ENCODE measurements around the gene ENOX1. TPM values are rescaled to one million over a fixed set of nuclear protein-coding genes. Genes with fewer than 3 reads are reported as not detected.

The ENOX1 gene
- total RNA-seq, 3 donors from 2014 or later (not counting 1 experiment from before 2014, with no cell fraction given): not detected

DNA sequence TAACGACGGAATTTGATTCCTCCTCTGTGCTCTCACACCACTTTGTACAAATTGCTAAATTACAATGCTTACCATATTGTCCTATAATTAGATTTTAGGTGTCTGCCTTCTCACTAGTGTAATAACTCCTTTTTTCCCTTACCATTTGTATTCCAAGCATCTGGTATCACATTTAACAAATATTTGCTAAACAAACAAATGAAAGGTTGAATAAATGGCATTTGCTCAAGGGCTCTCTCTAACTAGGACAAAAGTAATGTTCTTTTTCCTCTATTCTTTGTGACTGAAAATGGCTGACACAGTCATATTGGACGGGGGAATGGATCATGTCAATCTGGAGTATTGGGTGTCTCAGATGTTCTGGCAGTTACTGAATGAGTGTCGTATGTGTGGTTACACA, 99.7 kb downstream of the ENOX1 start:
- Mint-ChIP-seq H3K9me3 (peaks cover 0 to 5% of the 10 kb centered on the region in 2 donors), H3K36me3 (no peaks in the 10 kb centered on the region), H3K27me3 (ENCODE audit: low read depth in 2 of 2) (peaks cover 0 to 6% of the 10 kb centered on the region in 2 donors), H3K4me3 (no peak overlapping the region), H3K27ac (no peak overlapping the region), H3K4me1 (no peaks in the 10 kb centered on the region)
- no peaks in the 10 kb centered on the region for H3K27me3 ChIP-seq (ENCODE audit: control insufficient read depth, insufficient read depth, low read length)
- no peaks in the 10 kb centered on the region for H3K36me3 ChIP-seq (ENCODE audit: control insufficient read depth, insufficient read depth, low read length)
- DNase-seq (no peak), ATAC-seq (no peak)
- intact Hi-C loops (cut with micrococcal nuclease): no loop called here
- TF ChIP-seq, protein P1, sequence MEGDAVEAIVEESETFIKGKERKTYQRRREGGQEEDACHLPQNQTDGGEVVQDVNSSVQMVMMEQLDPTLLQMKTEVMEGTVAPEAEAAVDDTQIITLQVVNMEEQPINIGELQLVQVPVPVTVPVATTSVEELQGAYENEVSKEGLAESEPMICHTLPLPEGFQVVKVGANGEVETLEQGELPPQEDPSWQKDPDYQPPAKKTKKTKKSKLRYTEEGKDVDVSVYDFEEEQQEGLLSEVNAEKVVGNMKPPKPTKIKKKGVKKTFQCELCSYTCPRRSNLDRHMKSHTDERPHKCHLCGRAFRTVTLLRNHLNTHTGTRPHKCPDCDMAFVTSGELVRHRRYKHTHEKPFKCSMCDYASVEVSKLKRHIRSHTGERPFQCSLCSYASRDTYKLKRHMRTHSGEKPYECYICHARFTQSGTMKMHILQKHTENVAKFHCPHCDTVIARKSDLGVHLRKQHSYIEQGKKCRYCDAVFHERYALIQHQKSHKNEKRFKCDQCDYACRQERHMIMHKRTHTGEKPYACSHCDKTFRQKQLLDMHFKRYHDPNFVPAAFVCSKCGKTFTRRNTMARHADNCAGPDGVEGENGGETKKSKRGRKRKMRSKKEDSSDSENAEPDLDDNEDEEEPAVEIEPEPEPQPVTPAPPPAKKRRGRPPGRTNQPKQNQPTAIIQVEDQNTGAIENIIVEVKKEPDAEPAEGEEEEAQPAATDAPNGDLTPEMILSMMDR (IDR thresholded peaks at IDR 0.05): no peak
- H3K4me1 ChIP-seq (ENCODE audit: control insufficient read depth, insufficient read depth, low read length): no peaks in the 10 kb centered on the region
- H3K9me3 ChIP-seq (ENCODE audit: control insufficient read depth, insufficient read depth, low read length): no peaks in the 10 kb centered on the region
- 90% methylated on average over 4 of the region's 4 CpGs for WGBS (ENCODE audit: insufficient coverage)
- H3K27ac ChIP-seq (ENCODE audit: low read length): no peak overlapping the region
- H3K4me3 ChIP-seq (ENCODE audit: low read length): no peak overlapping the region

DNA sequence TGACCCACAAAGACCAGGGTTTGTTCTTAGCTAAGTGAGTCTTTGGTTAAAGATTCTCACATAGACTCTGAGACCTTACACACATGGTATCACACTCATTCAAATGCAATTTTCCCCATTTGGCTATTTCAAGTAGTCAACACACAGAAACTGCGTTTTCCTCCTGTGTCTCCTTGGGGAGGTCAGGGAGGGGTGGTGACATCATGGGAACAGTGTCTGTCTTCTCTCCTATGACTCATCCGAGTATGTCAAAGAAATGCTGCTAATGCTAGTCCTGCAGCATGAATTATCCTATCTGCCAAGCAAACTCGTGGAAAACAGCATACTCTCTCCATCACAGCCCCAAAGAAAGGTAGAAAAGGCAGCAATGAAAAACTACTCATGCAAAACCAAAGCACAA, 100.2 kb downstream of the ENOX1 start:
- Mint-ChIP-seq H3K4me3 (no peak overlapping the region), H3K36me3 (no peaks in the 10 kb centered on the region), H3K9me3 (peaks cover 0 to 5% of the 10 kb centered on the region in 2 donors), H3K4me1 (no peaks in the 10 kb centered on the region), H3K27me3 (ENCODE audit: low read depth in 2 of 2) (peaks cover 0 to 6% of the 10 kb centered on the region in 2 donors), H3K27ac (no peak overlapping the region)
- no peaks in the 10 kb centered on the region for H3K4me1 ChIP-seq (ENCODE audit: control insufficient read depth, insufficient read depth, low read length)
- 57% methylated on average over 3 of the region's 3 CpGs for WGBS (ENCODE audit: insufficient coverage)
- no peaks in the 10 kb centered on the region for H3K36me3 ChIP-seq (ENCODE audit: control insufficient read depth, insufficient read depth, low read length)
- TF ChIP-seq, protein P1 (IDR thresholded peaks at IDR 0.05): no peak
- ATAC-seq (no peak), DNase-seq (no peak)
- no peaks in the 10 kb centered on the region for H3K9me3 ChIP-seq (ENCODE audit: control insufficient read depth, insufficient read depth, low read length)
- H3K4me3 ChIP-seq (ENCODE audit: low read length): no peak overlapping the region
- intact Hi-C loops (cut with micrococcal nuclease): no loop called here
- H3K27ac ChIP-seq (ENCODE audit: low read length): no peak overlapping the region
- H3K27me3 ChIP-seq (ENCODE audit: control insufficient read depth, insufficient read depth, low read length): no peaks in the 10 kb centered on the region

DNA sequence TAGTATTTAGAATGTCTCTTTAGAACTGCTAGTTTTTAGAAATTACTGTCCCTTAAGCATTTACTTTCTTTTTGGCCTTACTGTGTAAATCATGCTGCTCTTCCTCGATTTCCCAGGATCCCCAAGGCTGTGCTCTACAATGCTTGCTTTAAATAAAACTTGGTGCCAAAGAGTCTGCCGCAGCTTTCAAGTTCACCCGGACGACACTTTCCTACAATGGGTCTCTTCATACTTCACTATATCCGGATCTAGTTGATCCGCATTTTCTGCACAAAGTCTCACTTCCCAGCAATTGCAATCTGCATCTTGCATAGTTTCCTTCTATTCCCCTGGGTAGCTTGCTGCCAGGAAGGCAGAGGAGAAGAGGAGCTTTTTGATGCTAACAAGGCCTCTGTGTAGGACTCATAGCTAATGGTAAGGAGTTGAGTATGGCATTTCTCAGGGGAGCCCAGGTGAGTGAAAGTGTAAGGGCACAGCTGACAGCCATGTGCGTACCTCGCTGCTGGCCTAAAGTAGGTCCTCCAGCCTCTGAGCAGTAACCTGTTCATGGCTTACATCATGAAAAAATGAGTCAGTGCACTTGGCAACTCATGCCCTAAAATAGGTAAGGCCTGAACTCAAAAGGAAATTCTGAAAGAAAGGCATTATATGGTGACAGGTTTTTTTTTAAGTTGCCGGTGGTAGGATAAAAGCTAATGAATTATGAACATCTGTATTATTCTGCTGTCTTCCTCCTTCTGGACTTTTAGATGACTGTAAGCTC, 101.6 kb downstream of the ENOX1 start:
- intact Hi-C loops (cut with micrococcal nuclease): no loop called here
- 92% methylated on average over 9 of the region's 9 CpGs for WGBS (ENCODE audit: insufficient coverage)
- TF ChIP-seq, protein P1 (IDR thresholded peaks at IDR 0.05): no peak
- no peak overlapping the region for H3K4me3 ChIP-seq (ENCODE audit: low read length)
- no peaks in the 10 kb centered on the region for H3K36me3 Mint-ChIP-seq
- no peak for DNase-seq
- no peak for ATAC-seq
- no peaks in the 10 kb centered on the region for H3K27me3 ChIP-seq (ENCODE audit: control insufficient read depth, insufficient read depth, low read length)
- H3K36me3 ChIP-seq (ENCODE audit: control insufficient read depth, insufficient read depth, low read length): no peaks in the 10 kb centered on the region
- H3K4me1 Mint-ChIP-seq: no peaks in the 10 kb centered on the region
- no peak overlapping the region for H3K27ac ChIP-seq (ENCODE audit: low read length)
- H3K4me3 Mint-ChIP-seq: no peak overlapping the region
- H3K27me3 Mint-ChIP-seq (ENCODE audit: low read depth in 2 of 2): no peaks in the 10 kb centered on the region
- H3K9me3 ChIP-seq (ENCODE audit: control insufficient read depth, insufficient read depth, low read length): no peaks in the 10 kb centered on the region
- H3K27ac Mint-ChIP-seq: no peak overlapping the region
- no peaks in the 10 kb centered on the region for H3K4me1 ChIP-seq (ENCODE audit: control insufficient read depth, insufficient read depth, low read length)
- peaks cover 0 to 5% of the 10 kb centered on the region in 2 donors for H3K9me3 Mint-ChIP-seq

DNA sequence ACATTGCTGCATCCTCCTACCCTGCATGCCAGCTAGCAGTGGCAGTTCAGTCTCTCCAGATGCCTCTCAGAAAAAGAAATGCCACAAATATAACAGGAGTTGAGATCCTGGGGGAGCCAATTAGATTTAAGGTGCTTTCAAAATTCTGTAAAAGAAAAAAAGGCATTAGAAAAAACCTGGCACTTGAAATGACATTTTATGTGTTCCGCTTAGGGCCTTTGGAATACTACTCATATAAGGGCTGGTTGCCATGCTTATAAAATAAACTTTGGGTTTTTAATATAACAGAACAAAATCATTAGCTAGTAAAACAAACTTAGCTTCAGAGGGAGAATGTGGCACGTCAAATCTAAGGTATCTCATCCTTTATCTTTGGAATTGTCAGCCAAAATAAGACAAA, 104.1 kb downstream of the ENOX1 start:
- Histone ChIP-seq H3K4me1 (ENCODE audit: control insufficient read depth, insufficient read depth, low read length) (no peaks in the 10 kb centered on the region), H3K27me3 (ENCODE audit: control insufficient read depth, insufficient read depth, low read length) (no peaks in the 10 kb centered on the region), H3K27ac (ENCODE audit: low read length) (no peak overlapping the region), H3K4me3 (ENCODE audit: low read length) (no peak overlapping the region), H3K9me3 (ENCODE audit: control insufficient read depth, insufficient read depth, low read length) (no peaks in the 10 kb centered on the region), H3K36me3 (ENCODE audit: control insufficient read depth, insufficient read depth, low read length) (no peaks in the 10 kb centered on the region)
- DNase-seq (no peak), ATAC-seq (no peak)
- peaks cover 0 to 5% of the 10 kb centered on the region in 2 donors for H3K9me3 Mint-ChIP-seq
- no peaks in the 10 kb centered on the region for H3K36me3 Mint-ChIP-seq
- H3K4me3 Mint-ChIP-seq: no peak overlapping the region
- WGBS (ENCODE audit: insufficient coverage): 75% methylated on average over 1 of the region's 2 CpGs
- no peaks in the 10 kb centered on the region for H3K4me1 Mint-ChIP-seq
- no peak overlapping the region for H3K27ac Mint-ChIP-seq
- peaks cover 0 to 7% of the 10 kb centered on the region in 2 donors for H3K27me3 Mint-ChIP-seq (ENCODE audit: low read depth in 2 of 2)
- intact Hi-C loops (cut with micrococcal nuclease): no loop called here
- TF ChIP-seq, protein P1 (IDR thresholded peaks at IDR 0.05): no peak
